ENCODE results near the gene YDJC.
A peak's percentile ranks its signal among the peaks of the same experiment; 100 is the strongest.
"Not testable (repeated sequence)": the region's sequence is repeated elsewhere in the genome, so short reads cannot be mapped to it uniquely, and the experiment has no call there.

The YDJC gene

GRCh38 chr22:21590809-21591641 is 38.8 kb downstream of the YDJC start:
- no peak for TF ChIP-seq CTCF (conservative IDR thresholded peaks at IDR 0.05; ENCODE audit: low read depth)
- CTCF ChIA-PET, result no interaction called here
- DNase-seq (ENCODE audit: low spot score), result no peak
- POLR2A ChIA-PET (ENCODE audit: low non-redundant PET), result no interaction called here
- peak overlapping the region; percentile 27 for H3K27ac ChIP-seq

DNA sequence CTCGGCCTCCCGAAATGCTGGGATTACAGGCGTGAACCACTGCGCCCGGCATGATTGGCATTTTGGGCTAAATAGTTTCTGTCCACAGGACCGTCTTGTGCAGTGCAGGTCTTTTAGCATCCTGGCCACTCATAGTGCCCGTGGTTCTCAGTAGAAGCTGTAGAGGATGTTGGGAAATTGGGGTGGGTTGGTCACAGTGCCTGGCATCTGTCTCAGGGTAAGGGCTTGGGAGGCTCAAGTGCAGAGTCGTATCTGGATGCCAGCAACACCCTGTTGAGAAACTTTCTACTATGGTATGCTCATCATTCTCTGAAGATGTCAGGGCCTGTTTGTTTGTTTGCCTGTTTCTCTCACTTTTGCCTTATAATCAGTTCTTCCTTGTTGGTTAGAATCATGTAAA is 40.4 kb downstream of the YDJC start:
- ChIA-PET POLR2A (ENCODE audit: low non-redundant PET) (no interaction called here), CTCF (no interaction called here)
- TF ChIP-seq CTCF (conservative IDR thresholded peaks at IDR 0.05; ENCODE audit: low read depth), result no peak
- DNase-seq (ENCODE audit: low spot score), result no peak
- no peak overlapping the region for H3K27ac ChIP-seq

GRCh38 chr22:21587803-21588611 is 41.8 kb downstream of the YDJC start:
- TF ChIP-seq CTCF (conservative IDR thresholded peaks at IDR 0.05; ENCODE audit: low read depth), result no peak
- no peak overlapping the region for H3K27ac ChIP-seq
- no peak for DNase-seq (ENCODE audit: low spot score)
- POLR2A ChIA-PET (ENCODE audit: low non-redundant PET), result no interaction called here
- CTCF ChIA-PET, result interaction anchor here (0.6 kb wide), 1 partner anchor 486 kb away, joined by 4 read pairs; no protein-coding TSS in a partner anchor

- no peak overlapping the region for H3K27ac ChIP-seq
- no peak for DNase-seq (ENCODE audit: low spot score)
- ChIA-PET CTCF (interaction anchor here (0.7 kb wide), 1 partner anchor 61 kb away, joined by 3 read pairs; no protein-coding TSS in a partner anchor), POLR2A (ENCODE audit: low non-redundant PET) (no interaction called here)
- no peak for TF ChIP-seq CTCF (conservative IDR thresholded peaks at IDR 0.05; ENCODE audit: low read depth)
Measured at GRCh38 chr22:21585389-21585788, 44.4 kb downstream of the YDJC start.

DNA sequence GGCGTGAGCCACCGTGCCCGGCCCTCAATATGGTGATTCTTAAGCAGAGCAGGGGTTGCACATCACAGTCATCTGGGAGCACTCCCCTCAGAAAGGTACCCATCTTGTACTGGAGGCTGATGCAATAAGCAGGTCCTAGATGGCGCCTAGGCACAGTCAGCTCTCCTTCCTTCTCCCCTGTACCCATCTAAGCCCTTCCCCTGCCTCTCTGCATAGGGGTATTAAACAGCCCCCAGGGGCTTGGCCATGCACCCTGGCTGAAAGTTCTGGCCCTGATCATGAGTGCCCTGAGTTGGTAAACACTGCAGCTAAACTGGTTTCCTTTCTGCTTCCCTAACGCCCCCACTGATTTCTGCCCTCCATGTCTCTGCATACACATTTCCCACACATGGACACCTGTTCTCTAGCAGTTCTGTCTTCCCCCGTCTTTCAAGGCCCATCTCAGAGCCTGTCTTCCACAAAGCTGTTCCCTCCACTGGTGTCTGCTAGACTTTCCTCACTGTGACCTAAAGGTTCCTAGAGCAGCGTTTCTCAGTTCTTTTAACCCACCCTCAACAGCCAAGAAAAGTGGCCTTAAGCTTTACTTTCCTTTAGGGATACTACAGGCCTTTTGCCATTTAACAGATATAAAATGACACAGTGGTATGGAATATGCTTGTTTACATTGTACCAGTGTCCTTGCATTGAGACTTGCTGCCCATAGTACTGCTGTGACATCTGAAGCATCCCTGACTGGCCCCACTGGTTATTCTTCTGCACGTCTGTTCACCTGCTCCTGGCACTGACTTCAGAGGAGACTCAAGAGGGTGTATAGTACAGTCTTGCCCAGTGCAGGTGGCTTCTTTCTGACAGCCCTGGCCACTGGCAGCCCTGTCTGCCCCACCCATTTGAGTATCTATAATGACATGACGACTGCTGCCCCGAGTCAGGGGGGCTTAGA is 46.8 kb downstream of the YDJC start:
- peak overlapping the region; percentile 56 for H3K27ac ChIP-seq
- POLR2A ChIA-PET (ENCODE audit: low non-redundant PET), result no interaction called here
- CTCF ChIA-PET, result no interaction called here

DNA sequence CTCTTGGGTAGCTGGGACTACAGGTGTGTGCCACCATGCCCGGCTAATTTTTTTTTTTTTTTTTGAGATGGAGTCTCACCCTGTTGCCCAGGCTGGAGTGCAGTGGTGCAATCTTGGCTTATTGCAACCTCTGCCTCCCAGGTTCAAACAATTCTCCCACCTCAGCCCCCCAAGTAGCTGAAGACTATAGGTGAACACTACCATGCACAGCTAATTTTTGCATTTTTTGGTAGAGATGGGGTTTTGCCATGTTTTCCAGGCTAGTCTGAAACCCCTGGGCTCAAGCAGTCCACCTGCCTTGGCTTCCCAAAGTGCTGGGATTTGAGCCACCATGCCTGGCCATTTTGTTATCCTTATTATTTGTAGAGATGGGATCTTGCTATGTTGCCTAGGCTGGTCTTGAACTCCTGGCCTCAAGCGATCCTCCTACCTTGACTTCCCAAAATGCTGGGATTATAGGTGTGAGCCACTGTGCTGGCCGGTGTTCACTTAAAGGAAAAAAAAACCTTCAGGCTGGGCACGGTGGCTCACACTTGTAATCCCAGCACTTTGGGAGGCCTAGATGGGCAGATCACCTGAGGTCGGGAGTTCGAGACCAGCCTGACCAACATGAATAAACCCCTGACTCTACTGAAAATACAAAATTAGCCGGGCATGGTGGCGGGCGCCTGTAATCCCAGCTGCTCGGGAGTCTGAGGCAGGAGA is 48.7 kb downstream of the YDJC start:
- CTCF ChIA-PET, result not testable (repeated sequence)
- POLR2A ChIA-PET (ENCODE audit: low non-redundant PET), result interaction anchor here (0.6 kb wide), 1 partner anchor 77 kb away, joined by 3 read pairs; no protein-coding TSS in a partner anchor

More for the DNA sequence above, 46.8 kb downstream of the YDJC start:
- TF ChIP-seq CTCF (conservative IDR thresholded peaks at IDR 0.05; ENCODE audit: low read depth), result no peak
- no peak for DNase-seq (ENCODE audit: low spot score)

GRCh38 chr22:21580623-21581007 is 49.2 kb downstream of the YDJC start:
- H3K27ac ChIP-seq; DNase-seq (ENCODE audit: low spot score); CTCF ChIA-PET; POLR2A ChIA-PET (ENCODE audit: low non-redundant PET): not testable (repeated sequence)

More for the DNA sequence above, 48.7 kb downstream of the YDJC start:
- H3K27ac ChIP-seq; DNase-seq (ENCODE audit: low spot score): not testable (repeated sequence)
